ENCODE results near the gene TM2D1.

GRCh38 chr1:61749574-61749973, 24.6 kb upstream of the TM2D1 start:
- TF ChIP-seq, protein P1, sequence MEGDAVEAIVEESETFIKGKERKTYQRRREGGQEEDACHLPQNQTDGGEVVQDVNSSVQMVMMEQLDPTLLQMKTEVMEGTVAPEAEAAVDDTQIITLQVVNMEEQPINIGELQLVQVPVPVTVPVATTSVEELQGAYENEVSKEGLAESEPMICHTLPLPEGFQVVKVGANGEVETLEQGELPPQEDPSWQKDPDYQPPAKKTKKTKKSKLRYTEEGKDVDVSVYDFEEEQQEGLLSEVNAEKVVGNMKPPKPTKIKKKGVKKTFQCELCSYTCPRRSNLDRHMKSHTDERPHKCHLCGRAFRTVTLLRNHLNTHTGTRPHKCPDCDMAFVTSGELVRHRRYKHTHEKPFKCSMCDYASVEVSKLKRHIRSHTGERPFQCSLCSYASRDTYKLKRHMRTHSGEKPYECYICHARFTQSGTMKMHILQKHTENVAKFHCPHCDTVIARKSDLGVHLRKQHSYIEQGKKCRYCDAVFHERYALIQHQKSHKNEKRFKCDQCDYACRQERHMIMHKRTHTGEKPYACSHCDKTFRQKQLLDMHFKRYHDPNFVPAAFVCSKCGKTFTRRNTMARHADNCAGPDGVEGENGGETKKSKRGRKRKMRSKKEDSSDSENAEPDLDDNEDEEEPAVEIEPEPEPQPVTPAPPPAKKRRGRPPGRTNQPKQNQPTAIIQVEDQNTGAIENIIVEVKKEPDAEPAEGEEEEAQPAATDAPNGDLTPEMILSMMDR (conservative IDR thresholded peaks at IDR 0.05): no peak
- no peak for TF ChIP-seq ZFX (IDR thresholded peaks at IDR 0.05)
